GM21447 (cell line): ENCODE results near the gene ADCY5.
A peak's percentile ranks its signal among the peaks of the same experiment; 100 is the strongest.

Experiments used
- ATAC-seq: cut with Tn5 transposase; IDR thresholded peaks from one replicate; pipeline ENCODE4 v1.9.1; 2021; ENCODE audit not compliant: unreplicated experiment

Gene ADCY5

DNA sequence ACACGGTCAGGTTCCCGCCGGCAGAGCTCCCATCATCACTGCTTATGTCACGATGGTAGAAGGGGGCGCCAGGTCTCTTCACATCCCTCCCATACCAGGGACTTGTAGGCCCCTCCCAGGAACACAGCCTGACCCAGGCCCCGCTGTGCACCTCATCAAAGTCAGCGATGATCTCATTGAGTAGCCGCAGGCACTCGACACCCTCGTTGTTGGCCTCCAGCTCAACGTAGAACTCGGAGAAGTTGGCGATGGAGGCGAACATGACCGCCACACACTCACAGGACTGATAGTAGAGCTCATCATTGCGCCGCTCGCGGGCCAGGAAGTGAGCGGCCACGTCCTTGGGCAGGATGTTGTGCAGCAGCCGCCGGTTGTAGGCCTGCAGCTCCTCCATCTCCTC is 157.9 kb downstream of the ADCY5 start:
- no peak for ATAC-seq

DNA sequence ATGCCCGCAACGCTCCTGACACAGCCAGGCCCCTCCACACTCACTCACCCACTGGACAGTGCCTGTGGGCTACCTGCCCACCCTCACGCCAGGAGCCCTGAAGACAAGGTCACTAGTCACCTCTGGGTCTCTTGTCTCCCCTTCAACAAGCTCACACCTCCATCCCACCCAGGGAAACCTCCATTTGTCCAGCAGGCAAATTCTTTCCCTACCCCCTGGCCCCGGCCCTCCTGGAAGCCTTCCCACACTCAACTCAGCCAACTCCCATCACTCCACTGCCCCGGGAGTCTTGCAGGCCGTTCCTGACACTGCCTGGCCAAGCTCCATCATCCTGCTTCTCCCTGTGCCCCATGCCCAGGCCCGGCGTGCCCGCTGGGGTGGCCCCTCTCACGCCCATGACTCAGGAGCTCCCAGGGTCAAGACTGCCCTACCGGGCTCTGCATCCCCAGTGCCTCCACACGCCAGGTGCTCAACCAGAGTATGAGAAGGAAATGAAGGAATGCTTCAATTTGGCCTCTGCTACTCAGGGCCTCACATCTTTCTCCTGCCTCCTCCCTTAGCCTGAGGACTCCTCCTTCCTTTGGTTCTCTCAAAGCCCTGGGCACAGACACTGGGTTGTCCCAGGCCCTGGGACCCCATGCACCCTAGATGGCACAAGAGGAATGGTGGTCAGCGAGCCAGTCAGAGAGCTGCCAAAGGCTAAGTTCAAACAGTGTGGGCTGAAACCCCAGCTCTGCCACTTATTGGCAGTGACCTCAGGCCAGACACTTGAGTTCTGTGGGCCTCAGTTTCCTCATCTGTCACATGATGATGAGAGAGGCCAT is 158.6 kb downstream of the ADCY5 start:
- ATAC-seq: no peak

DNA sequence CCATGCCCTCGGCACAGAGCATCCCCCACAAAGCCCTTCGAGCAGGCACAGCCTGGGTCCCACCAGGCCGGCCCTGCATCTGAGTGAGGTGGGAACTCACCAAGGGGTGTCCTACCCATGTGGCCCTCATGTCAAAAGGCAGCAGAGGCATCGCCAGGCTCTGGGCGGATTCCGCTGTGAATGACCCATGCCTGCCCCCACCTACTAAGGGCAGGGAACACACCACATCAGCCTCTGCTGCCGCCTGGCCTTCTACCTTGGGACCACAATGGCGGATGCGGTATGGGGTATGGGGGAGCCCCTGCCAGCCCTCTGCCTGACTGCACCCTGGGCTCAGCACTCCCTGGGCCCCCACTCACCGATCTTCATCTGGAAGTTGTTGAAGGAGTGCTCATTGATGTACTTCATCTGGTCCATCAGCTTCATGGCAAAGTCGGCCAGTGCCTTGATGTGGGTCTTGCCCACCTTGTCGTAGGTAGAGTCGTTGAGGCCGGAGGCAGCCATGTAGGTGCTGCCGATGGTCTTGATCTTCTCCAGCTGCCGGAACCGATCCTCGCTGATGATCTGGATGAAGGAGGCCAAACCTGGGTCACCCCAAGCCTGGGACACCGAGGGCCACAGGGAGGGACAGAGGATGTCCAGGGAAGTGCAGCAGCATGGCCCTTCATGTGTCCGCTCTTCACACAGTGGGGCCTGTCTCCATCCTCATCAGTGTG is 159.3 kb downstream of the ADCY5 start:
- ATAC-seq: no peak

DNA sequence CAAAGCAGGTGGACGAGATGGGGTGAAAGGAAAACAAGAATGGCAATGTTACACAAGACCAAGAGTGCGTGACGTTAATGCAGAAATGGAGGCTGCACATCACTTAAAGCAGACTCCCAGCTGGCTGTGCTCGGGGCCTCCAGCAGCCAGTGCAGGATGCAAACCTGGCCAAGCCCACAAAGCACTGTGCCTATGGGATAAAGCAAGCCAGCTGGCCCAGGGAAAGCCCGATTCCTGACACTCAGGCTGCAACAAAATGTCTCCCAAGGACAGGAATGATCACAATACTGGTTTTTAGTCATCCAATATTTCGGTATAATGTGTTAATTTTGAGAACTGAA is 161.0 kb downstream of the ADCY5 start:
- ATAC-seq: no peak

DNA sequence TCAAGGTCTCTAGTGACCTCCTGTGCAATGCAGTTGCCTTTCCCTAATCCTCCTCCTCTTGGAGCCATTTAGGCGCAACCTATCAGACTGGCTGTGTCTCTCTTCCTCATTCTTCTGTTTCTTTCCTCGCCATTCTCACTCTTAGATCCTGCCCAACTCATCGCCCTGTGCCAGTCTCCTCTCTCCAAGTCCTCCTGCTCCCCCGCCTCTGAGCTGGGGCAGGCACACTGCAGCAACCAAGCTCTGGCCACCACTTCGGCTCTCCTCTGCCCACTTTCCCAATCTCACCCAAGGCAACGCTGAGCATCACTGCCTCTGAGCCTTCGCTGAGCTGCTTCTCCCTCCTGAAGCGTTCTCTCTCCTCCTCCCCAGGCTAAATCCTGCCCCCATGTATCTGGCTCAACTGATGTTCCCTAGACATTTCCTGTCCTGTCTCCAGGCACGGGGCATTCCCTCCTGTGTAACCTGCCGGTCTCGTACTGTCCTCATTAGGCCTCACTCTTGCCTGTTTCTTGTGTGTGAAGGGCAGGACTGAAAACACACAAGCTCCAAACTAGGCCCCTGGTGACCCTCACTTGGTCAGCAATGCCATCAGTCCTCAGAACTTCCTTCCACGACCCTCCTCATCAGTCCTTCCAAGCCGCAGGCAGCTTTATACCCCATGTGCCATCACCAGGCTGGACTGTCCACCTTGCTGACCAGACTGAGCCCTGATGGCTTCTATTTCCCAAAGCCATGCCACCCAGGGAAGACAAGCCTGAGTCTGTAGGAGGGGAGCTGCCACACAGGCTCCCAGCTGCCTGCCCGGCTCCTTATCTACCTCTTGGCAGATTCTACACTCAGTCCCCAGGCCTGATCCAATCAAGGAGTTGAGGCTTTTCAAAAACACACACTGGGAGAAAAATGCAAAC is 161.6 kb downstream of the ADCY5 start:
- no peak for ATAC-seq

DNA sequence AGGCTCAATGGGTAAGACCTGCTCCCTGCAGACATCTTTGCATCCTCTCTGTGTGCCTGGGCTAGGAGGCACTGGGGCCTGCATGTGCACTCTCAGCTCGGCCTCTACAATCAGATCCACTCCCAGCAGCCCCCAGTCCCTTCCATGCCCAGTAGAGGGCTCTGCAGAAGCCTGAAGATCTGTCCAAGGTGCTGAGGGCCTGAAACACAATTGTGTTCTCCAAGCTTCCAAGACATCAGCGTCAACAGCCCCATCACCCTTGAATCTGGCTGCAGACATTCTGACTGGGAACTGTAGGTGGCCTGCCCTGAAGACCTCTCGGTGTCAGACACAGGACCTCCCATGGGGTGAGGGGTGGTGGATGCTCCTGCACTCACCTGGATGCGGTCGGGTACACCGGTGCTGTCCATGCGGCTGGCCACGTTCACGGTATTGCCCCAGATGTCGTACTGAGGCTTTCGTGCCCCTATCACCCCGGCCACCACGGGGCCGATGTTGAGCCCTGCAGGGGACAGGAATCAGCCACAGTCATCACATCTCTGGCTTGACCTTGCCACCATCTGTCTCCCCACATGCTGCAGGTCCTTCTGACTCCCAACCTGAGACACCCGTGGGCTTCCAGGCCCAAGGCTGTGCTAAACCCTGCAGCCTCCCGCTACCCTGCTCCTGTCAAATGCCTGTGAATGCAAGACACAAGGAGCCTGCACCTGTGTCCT is 162.4 kb downstream of the ADCY5 start:
- peak; percentile 51 for ATAC-seq

DNA sequence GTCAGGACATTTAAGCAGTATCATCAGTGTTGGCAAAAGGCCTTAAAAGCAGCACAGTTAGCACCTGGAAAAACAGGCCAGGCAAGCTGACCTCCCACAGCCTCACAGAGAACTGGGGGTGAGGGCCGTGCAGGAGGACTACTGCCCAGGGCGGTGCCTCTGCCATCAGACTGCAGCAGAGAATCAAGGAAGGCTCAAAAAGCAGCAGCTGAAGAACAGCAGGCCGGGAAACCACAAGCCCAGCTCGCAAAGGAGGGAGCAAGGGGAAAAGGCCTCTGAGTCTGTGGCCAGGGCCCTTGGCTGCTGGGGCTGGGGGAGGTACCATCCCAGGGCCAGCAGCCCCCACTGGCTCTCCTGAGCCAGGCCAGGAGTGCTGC is 163.0 kb downstream of the ADCY5 start:
- no peak for ATAC-seq

DNA sequence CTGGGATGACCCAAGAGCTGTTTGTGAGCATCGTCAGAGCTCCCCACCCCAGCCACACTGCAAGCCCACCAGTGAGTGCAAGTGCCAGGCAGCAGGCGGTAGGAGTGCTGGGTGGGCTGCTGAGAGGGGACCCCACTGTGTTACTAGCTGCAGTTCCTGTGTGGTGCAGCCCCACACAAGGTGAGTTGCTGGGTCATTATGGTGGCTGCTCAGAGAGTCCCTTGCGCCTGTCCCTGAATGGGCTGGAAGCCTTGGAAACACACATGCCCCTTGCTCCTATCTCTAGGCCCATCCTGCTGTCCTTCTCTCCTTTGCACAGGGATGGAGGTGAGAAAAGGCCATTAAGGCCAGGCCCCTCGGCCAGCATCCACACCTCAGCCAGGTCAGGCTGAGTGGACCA is 163.4 kb downstream of the ADCY5 start:
- ATAC-seq: no peak

DNA sequence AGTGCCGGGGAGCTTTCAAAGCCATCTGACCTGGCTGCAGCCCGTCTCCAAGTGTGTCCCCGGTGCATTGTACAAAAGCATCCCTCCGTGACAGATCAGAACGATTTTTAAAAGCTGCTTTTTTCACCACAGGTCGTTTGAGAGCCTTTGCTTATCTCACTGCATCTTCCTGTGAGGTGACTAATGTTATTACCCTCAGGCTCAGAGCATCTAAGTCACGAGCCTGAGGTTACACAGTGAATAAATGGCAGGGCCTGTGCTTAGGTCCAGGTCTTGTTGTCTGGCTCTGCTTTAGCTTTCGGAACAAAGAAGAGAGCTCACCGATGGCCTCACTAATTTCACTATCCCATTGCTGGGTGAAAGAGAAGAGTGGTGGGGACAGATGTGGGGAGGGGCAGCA is 163.8 kb downstream of the ADCY5 start:
- no peak for ATAC-seq

DNA sequence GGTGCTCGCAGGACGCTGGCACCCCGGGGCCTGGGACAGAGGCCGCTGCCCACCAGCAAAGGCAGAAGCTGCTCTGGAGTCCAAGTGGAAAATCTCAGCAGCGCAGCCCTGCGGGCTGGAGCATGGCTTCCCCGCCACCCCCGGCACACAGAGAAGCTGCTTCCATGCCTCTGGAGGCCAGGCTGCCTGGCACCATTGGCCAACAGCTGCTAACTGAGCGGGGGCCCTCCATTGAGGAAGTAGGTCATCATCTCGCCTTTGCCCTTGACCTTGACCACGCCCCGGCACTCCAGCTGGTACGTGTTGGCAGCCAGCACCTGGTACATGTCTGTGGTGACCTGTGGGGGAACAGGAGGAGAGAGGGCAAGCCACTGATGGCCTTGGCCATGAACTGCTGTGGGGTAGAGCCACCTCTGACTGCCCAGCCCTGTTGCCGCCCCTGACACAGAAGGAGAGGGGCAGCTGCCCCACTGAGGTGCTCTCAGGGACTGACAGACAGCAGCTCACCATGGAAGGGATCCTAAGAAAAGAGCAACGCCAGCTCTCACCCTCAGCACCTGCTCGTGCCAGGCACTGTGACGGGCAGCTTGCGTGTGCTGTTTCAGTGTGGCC is 164.4 kb downstream of the ADCY5 start:
- ATAC-seq: no peak

DNA sequence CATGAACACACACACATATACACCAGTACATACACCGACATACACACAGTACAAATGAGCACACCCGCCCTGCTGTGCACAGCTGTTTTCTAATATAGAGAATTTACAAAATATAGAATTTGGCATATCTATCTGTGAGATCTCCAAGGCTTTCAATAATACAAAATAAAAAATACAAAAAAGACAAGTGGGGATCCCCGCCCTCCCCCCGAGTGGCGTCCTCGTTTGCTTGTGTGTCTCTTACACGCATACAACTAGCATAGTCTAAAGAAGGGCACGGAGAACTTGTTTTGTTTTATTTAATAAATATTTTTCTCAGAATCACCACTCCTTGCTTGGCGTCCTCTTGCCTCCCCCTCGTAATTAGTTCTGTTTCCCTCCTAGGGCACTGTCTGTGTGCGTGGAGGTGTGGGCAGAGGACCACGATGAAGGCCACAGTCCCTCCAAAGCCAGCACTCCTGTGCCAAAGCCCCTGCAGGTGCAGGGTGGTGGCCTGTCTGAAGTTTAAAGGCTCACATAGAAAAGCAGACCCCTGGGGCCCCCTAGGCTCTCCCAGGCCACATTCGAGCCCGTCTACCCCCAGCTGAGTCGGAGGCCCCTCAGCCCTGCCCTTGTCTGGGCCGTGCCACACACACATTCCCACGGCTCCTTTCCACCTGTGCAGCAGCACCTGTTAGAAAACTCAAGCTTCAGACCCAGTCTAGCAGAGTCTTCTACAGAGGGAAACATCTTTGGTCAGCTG is 165.1 kb downstream of the ADCY5 start:
- no peak for ATAC-seq

DNA sequence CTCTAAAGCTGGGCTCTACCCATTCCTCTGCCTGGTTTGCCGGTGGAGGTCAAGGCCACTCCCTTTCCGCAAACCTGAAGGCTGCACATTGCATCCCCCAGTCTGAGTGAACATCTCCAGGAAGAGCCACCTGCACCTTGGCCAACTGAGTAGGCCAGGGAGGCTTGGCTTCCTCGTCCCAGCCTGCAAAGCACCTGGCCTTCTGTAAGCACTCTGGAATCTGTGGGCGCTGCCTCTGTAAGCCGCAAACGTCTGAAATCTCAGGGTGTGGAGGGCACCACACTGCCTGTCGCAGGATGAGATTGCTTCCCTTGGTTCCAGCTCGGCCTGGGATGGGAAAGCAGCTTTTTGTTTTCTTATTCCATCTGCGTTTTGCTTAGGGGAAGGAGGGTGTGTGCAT is 165.8 kb downstream of the ADCY5 start:
- no peak for ATAC-seq

DNA sequence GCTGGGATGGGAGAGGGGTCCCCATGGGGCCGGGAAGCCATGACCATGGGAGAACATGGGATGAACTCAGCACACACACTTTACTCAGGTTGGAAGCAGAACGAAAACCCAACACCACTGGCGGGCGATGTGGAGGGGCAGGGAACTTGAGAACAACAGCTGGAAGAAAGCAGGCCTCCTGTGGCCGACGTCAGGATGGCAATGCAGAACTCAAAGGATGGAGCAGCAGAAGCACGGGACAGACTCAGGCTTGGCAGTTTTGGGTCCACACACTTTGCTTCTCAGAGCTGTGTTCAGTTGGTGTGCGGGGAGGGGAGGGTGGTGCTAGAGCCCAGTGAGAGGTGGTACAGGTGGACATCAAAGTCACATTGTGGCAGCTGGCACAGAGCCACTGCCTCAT is 166.4 kb downstream of the ADCY5 start:
- no peak for ATAC-seq

DNA sequence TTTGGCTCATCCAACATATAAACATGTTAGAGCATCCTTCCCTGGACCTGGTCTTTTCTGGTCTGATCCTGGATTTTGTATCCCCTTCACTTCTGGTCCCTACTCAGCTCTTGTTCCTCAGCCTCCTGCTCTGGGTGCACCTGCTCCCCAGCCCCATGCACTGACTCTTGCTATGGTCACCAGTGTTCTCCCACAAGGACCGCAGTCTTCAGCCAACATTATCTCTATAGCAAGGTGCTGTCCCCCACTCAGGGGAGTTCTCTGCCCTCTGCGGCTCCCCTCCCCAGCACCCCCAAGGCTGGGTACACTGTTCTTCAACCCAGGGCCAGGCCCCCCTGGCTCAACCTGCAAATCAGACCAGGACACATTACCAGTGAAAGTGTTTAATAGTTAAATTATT is 167.0 kb downstream of the ADCY5 start:
- no peak for ATAC-seq

DNA sequence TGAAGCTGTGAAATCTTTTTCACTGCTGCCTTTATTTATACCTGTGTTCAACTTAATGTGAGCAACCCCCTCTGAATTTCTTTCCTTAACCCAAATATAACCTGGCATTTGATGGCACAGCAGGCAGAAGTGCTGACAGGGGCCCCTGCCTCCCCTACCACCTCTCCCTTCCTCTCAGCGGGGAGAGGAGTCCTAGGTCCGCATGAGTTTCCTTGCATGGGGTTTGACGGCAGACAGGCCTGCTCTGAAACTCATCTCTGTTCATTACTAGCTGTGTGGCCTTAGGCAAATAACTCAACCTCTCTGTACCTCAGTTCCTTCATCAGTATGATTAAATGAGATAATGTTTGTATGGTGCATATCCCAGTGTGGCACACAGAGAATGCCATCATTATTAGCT is 167.5 kb downstream of the ADCY5 start:
- no peak for ATAC-seq

DNA sequence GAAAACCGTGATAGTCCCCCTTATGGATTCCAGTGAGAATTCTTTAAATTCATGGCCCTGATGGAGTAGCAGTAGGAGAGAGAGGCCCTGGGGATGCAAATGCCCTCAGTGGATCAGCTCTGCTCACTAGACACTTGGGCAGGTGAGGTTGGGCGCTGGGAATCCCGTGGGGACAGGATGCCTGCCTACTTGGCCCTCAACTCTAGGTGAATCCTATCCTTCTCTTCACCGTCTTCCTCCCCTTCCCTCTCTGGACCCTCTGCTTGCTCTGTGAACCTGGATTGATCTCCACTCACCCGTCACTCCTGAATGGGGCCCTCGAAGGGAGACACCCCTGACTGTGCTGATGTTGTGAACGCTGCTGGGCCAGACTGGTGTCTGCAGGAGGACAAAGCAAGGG is 169.8 kb downstream of the ADCY5 start:
- ATAC-seq: no peak

DNA sequence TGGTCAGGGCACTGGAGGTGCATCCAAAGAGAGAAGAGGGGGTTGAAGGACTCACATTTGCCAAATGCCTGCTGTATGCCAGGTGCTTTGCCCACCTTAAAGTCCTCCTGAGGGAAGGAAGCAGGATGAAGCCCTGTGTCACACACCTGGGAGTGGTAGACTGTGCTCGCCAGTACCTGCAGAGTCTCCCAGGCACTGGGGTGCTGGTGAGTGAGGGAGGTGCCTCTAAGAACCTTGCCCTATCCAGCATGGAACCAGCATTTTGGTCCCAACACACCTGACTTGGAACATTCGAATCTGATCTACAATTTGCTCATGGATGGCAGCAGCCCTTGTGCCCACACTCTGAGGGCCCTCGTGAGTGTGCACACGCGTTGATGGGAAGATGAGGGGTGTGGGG is 170.4 kb downstream of the ADCY5 start:
- ATAC-seq: no peak

DNA sequence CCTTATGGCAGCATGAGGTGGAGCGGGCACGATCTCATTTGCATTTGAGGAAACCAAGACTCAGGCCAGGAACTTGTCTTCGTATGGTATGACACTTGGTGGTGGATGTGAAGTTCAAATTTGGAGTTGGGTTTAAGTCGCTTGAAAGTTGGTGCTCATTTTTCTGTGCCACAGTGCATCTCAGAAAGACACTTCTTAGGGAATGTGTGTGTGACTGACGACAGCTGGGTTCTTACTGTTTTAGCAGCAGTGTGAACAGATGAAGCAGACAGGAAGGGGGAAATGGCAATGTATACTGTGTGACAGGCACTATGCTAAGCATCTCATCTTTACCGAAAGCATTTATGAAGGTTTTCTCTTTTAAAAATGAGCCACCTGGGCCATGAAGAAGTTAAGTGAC is 171.8 kb downstream of the ADCY5 start:
- no peak for ATAC-seq

DNA sequence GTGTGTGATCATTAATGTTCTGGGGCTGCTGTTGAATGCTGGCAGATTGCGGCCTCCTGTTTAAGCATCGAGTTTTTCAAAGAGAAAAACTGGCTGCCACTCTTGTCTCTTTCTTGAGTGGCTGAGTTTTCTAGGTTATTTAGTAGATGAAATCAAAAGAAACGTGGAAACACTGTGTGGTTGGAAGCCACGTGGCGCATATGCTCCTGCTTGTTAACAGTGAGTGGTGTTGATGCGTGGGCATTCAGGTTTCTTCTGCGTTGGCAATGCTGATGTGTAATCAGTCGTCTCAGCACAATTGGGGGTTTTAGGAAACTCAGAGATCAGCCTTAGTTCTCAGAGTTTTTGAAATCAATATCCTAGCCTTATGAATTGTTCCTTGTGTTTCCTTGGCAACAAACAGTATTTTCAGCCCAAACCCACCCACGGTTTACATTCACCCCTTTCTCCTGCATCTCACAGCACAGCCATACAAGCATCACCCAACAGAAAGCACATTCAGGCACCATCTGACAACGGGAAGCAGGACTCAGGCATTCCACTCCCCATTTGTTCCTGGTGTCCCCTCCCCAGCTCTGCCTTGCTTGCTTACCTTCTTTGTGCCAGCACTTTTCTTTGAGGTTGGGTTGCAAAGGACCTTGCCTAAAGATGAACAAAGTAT is 172.4 kb downstream of the ADCY5 start:
- ATAC-seq: no peak
